Astrocyte (in vitro differentiated cells and primary cell): Measurements from ENCODE around the gene HSPG2. TPM values are rescaled to one million over a fixed set of nuclear protein-coding genes. Genes with fewer than 3 reads are reported as not detected.
"Not testable (repeated sequence)": the region's sequence is repeated elsewhere in the genome, so short reads cannot be mapped to it uniquely, and the experiment has no call there.

ENCODE experiments used
- DNase-seq: peaks from one replicate; pipeline ENCODE4 v3.0.0-alpha.2; 2010; ENCODE audit warnings: low read depth
- FAIRE-seq: peaks from 2 replicates; lab custom pipeline; 2011; peaks lifted over from hg19 to GRCh38; lab: Jason Lieb, UNC
- H2AFZ ChIP-seq: 2 replicates; pipeline ENCODE4 v1.6.0; 2012; ENCODE audit warnings: low read depth, low read length, inconsistent platforms
- H3K27ac ChIP-seq: 2 replicates; pipeline ENCODE4 v1.5.1; 2011; ENCODE audit warnings: low read depth, low read length, inconsistent platforms
- H3K27me3 ChIP-seq: 2 replicates; pipeline ENCODE4 v1.6.0; 2011; ENCODE audit warnings: low read length, inconsistent platforms; ENCODE audit not compliant: insufficient read depth
- H3K36me3 ChIP-seq: 2 replicates; pipeline ENCODE4 v1.5.1; 2011; ENCODE audit warnings: low read length, inconsistent platforms; ENCODE audit not compliant: insufficient read depth
- H3K4me1 ChIP-seq: 2 replicates; pipeline ENCODE4 v1.5.1; 2011; ENCODE audit warnings: low read length, inconsistent platforms; ENCODE audit not compliant: insufficient read depth
- H3K4me2 ChIP-seq: 2 replicates; pipeline ENCODE4 v1.6.0; 2012; ENCODE audit warnings: low read length, inconsistent platforms
- H3K4me3 ChIP-seq: 2 replicates; pipeline ENCODE4 v1.5.1; 2011; ENCODE audit warnings: low read depth, mild to moderate bottlenecking, low read length, inconsistent platforms; ENCODE audit not compliant: insufficient read depth
- H3K79me2 ChIP-seq: 2 replicates; pipeline ENCODE4 v1.6.0; 2012; ENCODE audit warnings: mild to moderate bottlenecking, low read length, inconsistent platforms; ENCODE audit not compliant: insufficient read depth
- H3K9ac ChIP-seq: 2 replicates; pipeline ENCODE4 v1.6.0; 2012; ENCODE audit warnings: mild to moderate bottlenecking, low read length, inconsistent platforms
- H3K9me3 ChIP-seq: 2 replicates; pipeline ENCODE4 v1.5.1; 2012; ENCODE audit warnings: low read depth, mild to moderate bottlenecking, low read length, inconsistent platforms; ENCODE audit not compliant: insufficient read depth
- H4K20me1 ChIP-seq: 2 replicates; pipeline ENCODE4 v1.6.0; 2012; ENCODE audit warnings: low read length, inconsistent platforms; ENCODE audit not compliant: insufficient read depth
- H3K27ac Mint-ChIP-seq: one replicate; pipeline ENCODE4 v1.8.0; 2021; ENCODE audit warnings: mild to moderate bottlenecking, mixed read lengths; ENCODE audit not compliant: unreplicated experiment
- H3K27me3 Mint-ChIP-seq: one replicate; pipeline ENCODE4 v1.8.0; 2021; ENCODE audit warnings: low read depth, mixed read lengths; ENCODE audit not compliant: unreplicated experiment
- H3K36me3 Mint-ChIP-seq: one replicate; pipeline ENCODE4 v1.8.0; 2021; ENCODE audit warnings: low read depth, mixed read lengths; ENCODE audit not compliant: unreplicated experiment
- H3K4me1 Mint-ChIP-seq: one replicate; pipeline ENCODE4 v1.8.0; 2021; ENCODE audit warnings: low read depth, mixed read lengths; ENCODE audit not compliant: unreplicated experiment
- H3K4me3 Mint-ChIP-seq: one replicate; pipeline ENCODE4 v1.8.0; 2021; ENCODE audit warnings: mild to moderate bottlenecking, moderate library complexity, mixed read lengths; ENCODE audit not compliant: unreplicated experiment
- H3K9me3 Mint-ChIP-seq: one replicate; pipeline ENCODE4 v1.8.0; 2021; ENCODE audit warnings: mild to moderate bottlenecking, mixed read lengths; ENCODE audit not compliant: unreplicated experiment
- total RNA-seq: library from RNA; stranded (reverse); gene quantifications from 2 replicates; pipeline ENCODE4 v1.2.1, GENCODE V29; 2021

Gene HSPG2
- total RNA-seq, 1 donor from 2014 or later, result 249 TPM

- H3K27me3 Mint-ChIP-seq, H3K9me3 Mint-ChIP-seq, H4K20me1 ChIP-seq, H3K4me3 Mint-ChIP-seq, H3K4me3 ChIP-seq, H3K9ac ChIP-seq, H3K27ac Mint-ChIP-seq, H3K36me3 Mint-ChIP-seq, H3K79me2 ChIP-seq, H3K27ac ChIP-seq, FAIRE-seq, H3K9me3 ChIP-seq, H3K27me3 ChIP-seq, H2AFZ ChIP-seq, H3K4me1 Mint-ChIP-seq, DNase-seq, H3K36me3 ChIP-seq, H3K4me2 ChIP-seq, H3K4me1 ChIP-seq: not testable (repeated sequence)
These were observed 44.1 kb upstream of the HSPG2 start for GRCh38 chr1:21981253-21981652.

GRCh38 chr1:21980515-21981220, 43.6 kb upstream of the HSPG2 start:
- not testable (repeated sequence) for H3K27ac Mint-ChIP-seq, H3K4me1 Mint-ChIP-seq, FAIRE-seq, H3K4me3 ChIP-seq, H3K4me2 ChIP-seq, H3K36me3 Mint-ChIP-seq, DNase-seq, H3K36me3 ChIP-seq, H3K9me3 Mint-ChIP-seq, H3K4me1 ChIP-seq, H3K9me3 ChIP-seq, H3K4me3 Mint-ChIP-seq, H2AFZ ChIP-seq, H3K27me3 ChIP-seq, H3K27ac ChIP-seq, H4K20me1 ChIP-seq, H3K27me3 Mint-ChIP-seq, H3K79me2 ChIP-seq, H3K9ac ChIP-seq

GRCh38 chr1:21978209-21978608, 41.1 kb upstream of the HSPG2 start:
- not testable (repeated sequence) for H3K27me3 ChIP-seq, H3K4me3 Mint-ChIP-seq

GRCh38 chr1:21976703-21977239, 39.7 kb upstream of the HSPG2 start, which contains the start of gene CELA3B:
Gene CELA3B, plus strand, starts transcription at chr1:21977022. Its CDS starts 18 bp downstream, at chr1:21977040.
- not testable (repeated sequence) for H3K27ac Mint-ChIP-seq, H3K36me3 Mint-ChIP-seq, H3K9ac ChIP-seq, H3K4me3 Mint-ChIP-seq, H3K36me3 ChIP-seq, DNase-seq, H3K4me1 Mint-ChIP-seq, H3K9me3 ChIP-seq, H3K27me3 ChIP-seq, H3K79me2 ChIP-seq, H3K27me3 Mint-ChIP-seq, H3K4me1 ChIP-seq, H3K4me3 ChIP-seq, H3K9me3 Mint-ChIP-seq, H2AFZ ChIP-seq, H4K20me1 ChIP-seq, H3K27ac ChIP-seq, H3K4me2 ChIP-seq, FAIRE-seq

More at GRCh38 chr1:21978209-21978608, 41.1 kb upstream of the HSPG2 start:
- H3K79me2 ChIP-seq, DNase-seq, H3K9me3 ChIP-seq, H3K27ac Mint-ChIP-seq, H3K36me3 ChIP-seq, H3K36me3 Mint-ChIP-seq, H3K4me2 ChIP-seq, H3K9ac ChIP-seq, H3K27me3 Mint-ChIP-seq, H4K20me1 ChIP-seq, H3K9me3 Mint-ChIP-seq, FAIRE-seq, H2AFZ ChIP-seq, H3K27ac ChIP-seq, H3K4me1 ChIP-seq, H3K4me1 Mint-ChIP-seq, H3K4me3 ChIP-seq: not testable (repeated sequence)

- not testable (repeated sequence) for H3K4me1 Mint-ChIP-seq, H3K27ac Mint-ChIP-seq, H3K27ac ChIP-seq, FAIRE-seq, H4K20me1 ChIP-seq, H3K9me3 ChIP-seq, H3K27me3 ChIP-seq, H3K79me2 ChIP-seq, H3K9ac ChIP-seq, H3K36me3 ChIP-seq, H3K36me3 Mint-ChIP-seq, H3K9me3 Mint-ChIP-seq, DNase-seq, H3K4me2 ChIP-seq, H3K4me1 ChIP-seq, H3K27me3 Mint-ChIP-seq, H3K4me3 Mint-ChIP-seq, H2AFZ ChIP-seq, H3K4me3 ChIP-seq
These were observed 38.2 kb upstream of the HSPG2 start for GRCh38 chr1:21975296-21975695.

- H3K9me3 Mint-ChIP-seq, H3K9ac ChIP-seq, H3K79me2 ChIP-seq, H3K4me3 ChIP-seq, H3K4me1 ChIP-seq, H3K4me1 Mint-ChIP-seq, H3K9me3 ChIP-seq, H4K20me1 ChIP-seq, H3K36me3 Mint-ChIP-seq, DNase-seq, H3K27ac ChIP-seq, FAIRE-seq, H3K27me3 Mint-ChIP-seq, H3K4me3 Mint-ChIP-seq, H3K4me2 ChIP-seq, H2AFZ ChIP-seq, H3K27me3 ChIP-seq, H3K36me3 ChIP-seq: not testable (repeated sequence)
- peak overlapping the region; percentile 47 for H3K27ac Mint-ChIP-seq
These were observed 37.6 kb upstream of the HSPG2 start for GRCh38 chr1:21974699-21975098.
